ENCODE measurements around the gene THTPA. TPM values are rescaled to one million over a fixed set of nuclear protein-coding genes. Genes with fewer than 3 reads are reported as not detected.
A peak's percentile ranks its signal among the peaks of the same experiment; 100 is the strongest.

The THTPA gene
- total RNA-seq, 4 donors from 2014 or later = 8.1 to 15.1 (median 13.8) TPM

GRCh38 chr14:23559010-23559925 is 3.2 kb downstream of the THTPA start:
- intact Hi-C loops (cut with DNase I) = no loop called here
- DNase-seq = no peak
- no peak for TF ChIP-seq POLR2A (IDR thresholded peaks at IDR 0.05)
- peak; percentile 67 to 86 (median 72) for TF ChIP-seq CTCF (IDR thresholded peaks at IDR 0.05)
- 74 to 78% methylated on average over 17 to 20 of the region's 21 CpGs for WGBS, 2 donors
- H3K4me1 ChIP-seq = peaks cover 13 to 31% (median 20%) of the 10 kb centered on the region in 3 donors
- no peak overlapping the region for H3K4me3 ChIP-seq
- H3K9me3 ChIP-seq = no peaks in the 10 kb centered on the region
- no peak overlapping the region for H3K27ac ChIP-seq
- H3K27me3 ChIP-seq = no peaks in the 10 kb centered on the region
- peaks cover 11 to 63% (median 16%) of the 10 kb centered on the region in 3 donors for H3K36me3 ChIP-seq

GRCh38 chr14:23559926-23560520 is 4.0 kb downstream of the THTPA start:
- intact Hi-C loops (cut with DNase I) = loop anchor here (5.0 kb wide), 1 partner anchor 78 kb away; no protein-coding TSS in a partner anchor
- Histone ChIP-seq H3K4me1 (peaks cover 13 to 30% (median 20%) of the 10 kb centered on the region in 3 donors), H3K27ac (no peak overlapping the region), H3K36me3 (peaks cover 11 to 70% (median 16%) of the 10 kb centered on the region in 3 donors), H3K9me3 (no peaks in the 10 kb centered on the region), H3K27me3 (no peaks in the 10 kb centered on the region), H3K4me3 (no peak overlapping the region)
- no peak for TF ChIP-seq POLR2A (IDR thresholded peaks at IDR 0.05)
- no peak for TF ChIP-seq CTCF (IDR thresholded peaks at IDR 0.05)
- WGBS, 2 donors = 89 to 94% methylated on average over 2 to 3 of the region's 3 CpGs
- DNase-seq = no peak

GRCh38 chr14:23561259-23561658 is 5.2 kb downstream of the THTPA start:
- Histone ChIP-seq H3K27me3 (no peaks in the 10 kb centered on the region), H3K27ac (no peak overlapping the region), H3K36me3 (peaks cover 11 to 82% (median 21%) of the 10 kb centered on the region in 3 donors), H3K4me1 (peaks cover 9 to 28% (median 16%) of the 10 kb centered on the region in 3 donors), H3K9me3 (no peaks in the 10 kb centered on the region), H3K4me3 (no peak overlapping the region)
- TF ChIP-seq POLR2A (IDR thresholded peaks at IDR 0.05) = no peak
- TF ChIP-seq CTCF (IDR thresholded peaks at IDR 0.05) = no peak
- 80 to 85% methylated on average over 2 of the region's 2 CpGs for WGBS, 2 donors
- DNase-seq = no peak
- intact Hi-C loops (cut with DNase I) = loop anchor here (5.0 kb wide), 1 partner anchor 79 kb away; no protein-coding TSS in a partner anchor

- TF ChIP-seq POLR2A (IDR thresholded peaks at IDR 0.05) (no peak), CTCF (IDR thresholded peaks at IDR 0.05) (no peak)
- intact Hi-C loops (cut with DNase I) = loop anchor here (5.0 kb wide), 1 partner anchor 80 kb away; no protein-coding TSS in a partner anchor
- H3K27ac ChIP-seq = peak overlapping the region in 1 of 4 donors; percentile 2
- 71% methylated on average over 10 to 13 of the region's 15 CpGs for WGBS, 2 donors
- DNase-seq = no peak
- H3K36me3 ChIP-seq = peaks cover 11 to 82% (median 21%) of the 10 kb centered on the region in 3 donors
- no peaks in the 10 kb centered on the region for H3K27me3 ChIP-seq
- peaks cover 10 to 28% (median 14%) of the 10 kb centered on the region in 3 donors for H3K4me1 ChIP-seq
- H3K9me3 ChIP-seq = no peaks in the 10 kb centered on the region
- H3K4me3 ChIP-seq = no peak overlapping the region
These were observed 6.1 kb downstream of the THTPA start for GRCh38 chr14:23561873-23562821.

Measured in esophagus squamous epithelium (tissue), 5 donors.